Dermis microvascular lymphatic vessel endothelial cell (primary cell): ENCODE results near the gene FOXN4. TPM values are rescaled to one million over a fixed set of nuclear protein-coding genes. Genes with fewer than 3 reads are reported as not detected.
"Not testable (repeated sequence)": the region's sequence is repeated elsewhere in the genome, so short reads cannot be mapped to it uniquely, and the experiment has no call there.

Source experiments
- DNase-seq, 2 donors: peaks; one replicate each; pipeline versions ENCODE4 v3.0.0 to v3.0.0-alpha.2; 2010; ENCODE audit warnings: low read depth in 2 of 2
- total RNA-seq: library from RNA; depleted of rRNA; stranded (reverse); fragments of >200 nt; gene quantifications from 2 replicates; pipeline ENCODE4 v1.2.1, GENCODE V29; 2014

FOXN4 gene
- total RNA-seq, result not detected in 2 replicates

GRCh38 chr12:109308534-109309380 lies at the start of gene FOXN4:
Gene FOXN4 (minus strand): TSS chr12:109309284. CDS start chr12:109308321, 963 bp downstream.
- no peak for DNase-seq

- DNase-seq, result peak; percentile 33 to 53
Measured at GRCh38 chr12:109358154-109358869, 49.2 kb upstream of the FOXN4 start.

- DNase-seq, result no peak
Measured at GRCh38 chr12:109357032-109357431, 47.9 kb upstream of the FOXN4 start.

GRCh38 chr12:109356577-109356976 lies 47.5 kb upstream of the FOXN4 start:
- no peak for DNase-seq

GRCh38 chr12:109352184-109352583 lies 43.1 kb upstream of the FOXN4 start:
- no peak for DNase-seq

GRCh38 chr12:109347589-109347988 lies 38.5 kb upstream of the FOXN4 start, which contains the start of gene MYO1H:
Gene MYO1H (plus strand): TSS chr12:109347900. CDS start chr12:109347961, 61 bp downstream.
- DNase-seq, result no peak

- no peak for DNase-seq
Measured at GRCh38 chr12:109346920-109347319, 37.8 kb upstream of the FOXN4 start.

GRCh38 chr12:109345428-109345827 lies 36.3 kb upstream of the FOXN4 start:
- no peak for DNase-seq

GRCh38 chr12:109343677-109344076 lies 34.6 kb upstream of the FOXN4 start:
- no peak for DNase-seq

- no peak for DNase-seq
Measured at GRCh38 chr12:109336593-109336992, 27.5 kb upstream of the FOXN4 start.

- DNase-seq, result no peak
Measured at GRCh38 chr12:109334887-109335286, 25.8 kb upstream of the FOXN4 start.

GRCh38 chr12:109331301-109331952 lies 22.3 kb upstream of the FOXN4 start:
- no peak for DNase-seq

- DNase-seq, result no peak
Measured at GRCh38 chr12:109330282-109331230, 21.5 kb upstream of the FOXN4 start.

GRCh38 chr12:109329686-109330085 lies 20.6 kb upstream of the FOXN4 start:
- DNase-seq, result no peak

- no peak for DNase-seq
Measured at GRCh38 chr12:109329003-109329402, 19.9 kb upstream of the FOXN4 start.

GRCh38 chr12:109321294-109321693 lies 12.2 kb upstream of the FOXN4 start:
- DNase-seq, result not testable (repeated sequence)

GRCh38 chr12:109310247-109311125 lies 1.4 kb upstream of the FOXN4 start:
- no peak for DNase-seq

GRCh38 chr12:109309381-109310246 lies 530 bp upstream of the FOXN4 start:
- no peak for DNase-seq

GRCh38 chr12:109307051-109307450 lies 2.0 kb downstream of the FOXN4 start:
- DNase-seq, result no peak
